ENCODE measurements around the gene IL17A.

DNA sequence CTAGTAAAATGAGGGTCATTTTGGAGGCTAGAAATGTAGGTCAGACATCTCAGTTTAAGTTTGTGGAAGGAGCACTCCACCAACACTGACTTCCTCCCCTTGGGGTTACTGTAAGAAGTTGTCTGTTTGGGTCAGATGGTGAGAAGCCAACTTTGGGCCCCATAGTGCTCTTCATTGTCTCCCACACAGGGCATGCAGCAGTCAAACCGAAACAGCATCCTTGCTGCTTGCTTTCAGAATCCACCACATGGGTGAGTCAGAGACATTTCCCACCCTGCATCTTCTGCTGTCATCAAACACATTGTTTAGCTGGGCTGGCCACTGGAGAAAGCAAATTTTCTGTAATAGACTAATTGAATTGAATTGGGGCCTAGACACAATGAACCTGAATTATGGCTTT lies 41.3 kb downstream of the IL17A start:
- TF ChIP-seq, protein P1, sequence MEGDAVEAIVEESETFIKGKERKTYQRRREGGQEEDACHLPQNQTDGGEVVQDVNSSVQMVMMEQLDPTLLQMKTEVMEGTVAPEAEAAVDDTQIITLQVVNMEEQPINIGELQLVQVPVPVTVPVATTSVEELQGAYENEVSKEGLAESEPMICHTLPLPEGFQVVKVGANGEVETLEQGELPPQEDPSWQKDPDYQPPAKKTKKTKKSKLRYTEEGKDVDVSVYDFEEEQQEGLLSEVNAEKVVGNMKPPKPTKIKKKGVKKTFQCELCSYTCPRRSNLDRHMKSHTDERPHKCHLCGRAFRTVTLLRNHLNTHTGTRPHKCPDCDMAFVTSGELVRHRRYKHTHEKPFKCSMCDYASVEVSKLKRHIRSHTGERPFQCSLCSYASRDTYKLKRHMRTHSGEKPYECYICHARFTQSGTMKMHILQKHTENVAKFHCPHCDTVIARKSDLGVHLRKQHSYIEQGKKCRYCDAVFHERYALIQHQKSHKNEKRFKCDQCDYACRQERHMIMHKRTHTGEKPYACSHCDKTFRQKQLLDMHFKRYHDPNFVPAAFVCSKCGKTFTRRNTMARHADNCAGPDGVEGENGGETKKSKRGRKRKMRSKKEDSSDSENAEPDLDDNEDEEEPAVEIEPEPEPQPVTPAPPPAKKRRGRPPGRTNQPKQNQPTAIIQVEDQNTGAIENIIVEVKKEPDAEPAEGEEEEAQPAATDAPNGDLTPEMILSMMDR (IDR thresholded peaks at IDR 0.05; ENCODE audit: insufficient read depth, low read length, poor library complexity, severe bottlenecking), result no peak
- no peak for TF ChIP-seq EZH2phosphoT487 (conservative IDR thresholded peaks at IDR 0.05; ENCODE audit: low read length)
